Glutamatergic neuron (in vitro differentiated cells): Measurements from ENCODE around the gene MBL2. TPM values are rescaled to one million over a fixed set of nuclear protein-coding genes. Genes with fewer than 3 reads are reported as not detected.

Experiments used
- DNase-seq: peaks from one replicate; pipeline ENCODE4 v3.0.0; 2022
- H3K27ac Mint-ChIP-seq: one replicate; pipeline ENCODE4 v1.8.0; 2020; ENCODE audit warnings: mild to moderate bottlenecking, mixed read lengths, inconsistent platforms; ENCODE audit not compliant: unreplicated experiment
- H3K27me3 Mint-ChIP-seq: one replicate; pipeline ENCODE4 v1.8.0; 2020; ENCODE audit warnings: mild to moderate bottlenecking, moderate library complexity, mixed read lengths, inconsistent platforms; ENCODE audit not compliant: unreplicated experiment
- H3K36me3 Mint-ChIP-seq: one replicate; pipeline ENCODE4 v1.8.0; 2020; ENCODE audit warnings: mild to moderate bottlenecking, mixed read lengths, inconsistent platforms; ENCODE audit not compliant: unreplicated experiment
- H3K4me1 Mint-ChIP-seq: one replicate; pipeline ENCODE4 v1.8.0; 2020; ENCODE audit warnings: mild to moderate bottlenecking, low read depth, mixed read lengths, inconsistent platforms; ENCODE audit not compliant: unreplicated experiment
- H3K4me3 Mint-ChIP-seq: one replicate; pipeline ENCODE4 v1.8.0; 2020; ENCODE audit warnings: mild to moderate bottlenecking, mixed read lengths, inconsistent platforms; ENCODE audit not compliant: unreplicated experiment
- H3K9me3 Mint-ChIP-seq: one replicate; pipeline ENCODE4 v1.8.0; 2020; ENCODE audit warnings: mild to moderate bottlenecking, moderate library complexity, mixed read lengths, inconsistent platforms; ENCODE audit not compliant: unreplicated experiment
- CTCF ChIP-seq: fragments of 200-600 bp; sonication (generic); IDR thresholded peaks from one replicate; pipeline ENCODE4 v1.5.0; 2021; ENCODE audit not compliant: partially characterized antibody, unreplicated experiment
- total RNA-seq: library from RNA; stranded (reverse); fragmentation: NEBNext Ultra II Directional; extraction: Animal tissue kit (Norgen Biotek cat#: 25700); gene quantifications from one replicate; pipeline ENCODE4 v1.2.1, GENCODE V29; 2021; ENCODE audit not compliant: unreplicated experiment

Gene MBL2
- total RNA-seq, 1 donor from 2014 or later = not detected

- Mint-ChIP-seq H3K4me1 (no peaks in the 10 kb centered on the region), H3K27me3 (peaks cover 2% of the 10 kb centered on the region), H3K4me3 (no peak overlapping the region), H3K36me3 (no peaks in the 10 kb centered on the region), H3K27ac (no peak overlapping the region), H3K9me3 (peaks cover 4% of the 10 kb centered on the region)
- no peak for DNase-seq
- peak; percentile 63 for TF ChIP-seq CTCF
Observed at GRCh38 chr10:52729271-52730104, 43.1 kb downstream of the MBL2 start.

- no peaks in the 10 kb centered on the region for H3K9me3 Mint-ChIP-seq
- no peak for DNase-seq
- H3K4me3 Mint-ChIP-seq = no peak overlapping the region
- no peaks in the 10 kb centered on the region for H3K36me3 Mint-ChIP-seq
- H3K4me1 Mint-ChIP-seq = no peaks in the 10 kb centered on the region
- H3K27ac Mint-ChIP-seq = no peak overlapping the region
- H3K27me3 Mint-ChIP-seq = no peaks in the 10 kb centered on the region
- no peak for TF ChIP-seq CTCF
Observed at GRCh38 chr10:52720018-52720417, 52.6 kb downstream of the MBL2 start.
